ENCODE data around the gene IQCM. TPM values are rescaled to one million over a fixed set of nuclear protein-coding genes. Genes with fewer than 3 reads are reported as not detected.

The IQCM gene
- total RNA-seq, 1 donor from 2014 or later = not detected

- Mint-ChIP-seq H3K27ac (ENCODE audit: unreplicated experiment) (no peak overlapping the region), H3K9me3 (ENCODE audit: low read depth) (peaks cover 10% of the 10 kb centered on the region), H3K4me3 (ENCODE audit: unreplicated experiment) (no peak overlapping the region), H3K27me3 (ENCODE audit: low read depth) (peaks cover 4% of the 10 kb centered on the region), H3K36me3 (ENCODE audit: low read depth) (no peaks in the 10 kb centered on the region), H3K4me1 (ENCODE audit: low read depth) (no peaks in the 10 kb centered on the region)
- DNase-seq (ENCODE audit: low spot score) = no peak
- no peak for TF ChIP-seq CTCF (IDR thresholded peaks at IDR 0.05)
Measured at GRCh38 chr4:149589826-149590225, 225.8 kb downstream of the IQCM start.

GRCh38 chr4:149584722-149585121, 230.9 kb downstream of the IQCM start:
- DNase-seq (ENCODE audit: low spot score) = no peak
- TF ChIP-seq CTCF (IDR thresholded peaks at IDR 0.05) = no peak
- H3K36me3 Mint-ChIP-seq (ENCODE audit: low read depth) = no peaks in the 10 kb centered on the region
- H3K9me3 Mint-ChIP-seq (ENCODE audit: low read depth) = peaks cover 3% of the 10 kb centered on the region
- no peaks in the 10 kb centered on the region for H3K4me1 Mint-ChIP-seq (ENCODE audit: low read depth)
- no peak overlapping the region for H3K4me3 Mint-ChIP-seq (ENCODE audit: unreplicated experiment)
- no peak overlapping the region for H3K27ac Mint-ChIP-seq (ENCODE audit: unreplicated experiment)
- peaks cover 6% of the 10 kb centered on the region for H3K27me3 Mint-ChIP-seq (ENCODE audit: low read depth)

GRCh38 chr4:149574971-149575370, 240.7 kb downstream of the IQCM start:
- H3K4me3 Mint-ChIP-seq (ENCODE audit: unreplicated experiment) = no peak overlapping the region

GRCh38 chr4:149572716-149573115, 242.9 kb downstream of the IQCM start:
- Mint-ChIP-seq H3K27ac (ENCODE audit: unreplicated experiment) (no peak overlapping the region), H3K27me3 (ENCODE audit: low read depth) (peaks cover 8% of the 10 kb centered on the region)
- TF ChIP-seq CTCF (IDR thresholded peaks at IDR 0.05) = no peak

More at GRCh38 chr4:149574971-149575370, 240.7 kb downstream of the IQCM start:
- TF ChIP-seq CTCF (IDR thresholded peaks at IDR 0.05) = no peak
- Mint-ChIP-seq H3K36me3 (ENCODE audit: low read depth) (no peaks in the 10 kb centered on the region), H3K4me1 (ENCODE audit: low read depth) (no peaks in the 10 kb centered on the region), H3K27ac (ENCODE audit: unreplicated experiment) (no peak overlapping the region), H3K27me3 (ENCODE audit: low read depth) (peaks cover 8% of the 10 kb centered on the region), H3K9me3 (ENCODE audit: low read depth) (no peaks in the 10 kb centered on the region)
- DNase-seq (ENCODE audit: low spot score) = no peak

GRCh38 chr4:149555799-149556198, 259.8 kb downstream of the IQCM start:
- no peak for TF ChIP-seq CTCF (IDR thresholded peaks at IDR 0.05)
- no peak for DNase-seq (ENCODE audit: low spot score)
- Mint-ChIP-seq H3K27ac (ENCODE audit: unreplicated experiment) (no peak overlapping the region), H3K9me3 (ENCODE audit: low read depth) (no peaks in the 10 kb centered on the region), H3K36me3 (ENCODE audit: low read depth) (no peaks in the 10 kb centered on the region), H3K4me1 (ENCODE audit: low read depth) (no peaks in the 10 kb centered on the region), H3K4me3 (ENCODE audit: unreplicated experiment) (no peak overlapping the region), H3K27me3 (ENCODE audit: low read depth) (peaks cover 11% of the 10 kb centered on the region)

More at GRCh38 chr4:149572716-149573115, 242.9 kb downstream of the IQCM start:
- no peak for DNase-seq (ENCODE audit: low spot score)
- no peaks in the 10 kb centered on the region for H3K9me3 Mint-ChIP-seq (ENCODE audit: low read depth)
- no peak overlapping the region for H3K4me3 Mint-ChIP-seq (ENCODE audit: unreplicated experiment)
- no peaks in the 10 kb centered on the region for H3K4me1 Mint-ChIP-seq (ENCODE audit: low read depth)
- no peaks in the 10 kb centered on the region for H3K36me3 Mint-ChIP-seq (ENCODE audit: low read depth)

Data from chondrocyte (in vitro differentiated cells).